HG02970 (cell line): ENCODE results near the gene DLG2.

Experiments used
- ATAC-seq: cut with Tn5 transposase; IDR thresholded peaks from one replicate; pipeline ENCODE4 v1.9.1; 2021; ENCODE audit warnings: mild to moderate bottlenecking, moderate library complexity, moderate number of reproducible peaks; ENCODE audit not compliant: unreplicated experiment, low FRiP score

DLG2 gene

GRCh38 chr11:84634309-84634708 lies 992.8 kb downstream of the DLG2 start:
- ATAC-seq = no peak

GRCh38 chr11:84628871-84629620 lies 998.1 kb downstream of the DLG2 start:
- ATAC-seq = no peak

DNA sequence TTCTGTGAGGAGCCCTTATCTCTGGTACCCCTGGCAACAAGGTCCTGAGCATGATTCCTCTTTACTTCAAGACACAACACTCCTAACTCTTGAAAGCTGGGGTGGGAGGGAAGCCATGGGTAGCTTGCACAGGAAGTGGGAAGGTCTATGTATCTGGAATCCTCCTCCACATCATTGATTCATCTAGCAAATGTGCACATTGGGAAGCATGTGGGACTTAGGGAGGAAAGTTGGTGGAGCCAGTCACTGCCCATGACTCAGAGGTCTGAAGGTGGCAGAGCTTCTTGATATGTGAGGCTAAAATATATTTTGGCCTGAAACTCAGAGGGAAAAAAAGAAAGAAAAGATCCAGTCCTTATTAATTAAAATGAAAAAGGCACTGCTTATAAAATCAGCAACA lies 1000.9 kb downstream of the DLG2 start:
- ATAC-seq = no peak

GRCh38 chr11:84612645-84613044 lies 1014.5 kb downstream of the DLG2 start:
- no peak for ATAC-seq

GRCh38 chr11:84608837-84609196 lies 1018.3 kb downstream of the DLG2 start:
- no peak for ATAC-seq

- ATAC-seq = no peak
These were observed 1018.9 kb downstream of the DLG2 start for GRCh38 chr11:84607975-84608836.

DNA sequence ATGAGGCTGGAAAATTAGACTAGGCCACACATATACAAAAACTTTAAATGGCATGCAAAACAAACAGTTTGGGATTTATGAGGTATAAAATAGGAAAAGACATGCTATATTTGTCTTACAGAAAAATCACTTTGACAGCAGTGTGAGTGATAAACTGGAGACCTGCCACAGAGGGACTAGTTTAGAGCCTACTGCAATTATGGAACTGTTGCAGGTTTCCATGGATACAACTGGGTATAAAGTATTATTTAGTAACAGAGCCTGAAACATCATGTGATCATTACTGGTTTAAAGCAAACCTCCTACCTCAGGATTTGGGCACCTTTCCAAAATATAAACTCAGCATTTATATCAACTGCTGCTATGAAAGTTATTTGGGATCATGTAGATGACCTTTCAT lies 1032.5 kb downstream of the DLG2 start:
- no peak for ATAC-seq

DNA sequence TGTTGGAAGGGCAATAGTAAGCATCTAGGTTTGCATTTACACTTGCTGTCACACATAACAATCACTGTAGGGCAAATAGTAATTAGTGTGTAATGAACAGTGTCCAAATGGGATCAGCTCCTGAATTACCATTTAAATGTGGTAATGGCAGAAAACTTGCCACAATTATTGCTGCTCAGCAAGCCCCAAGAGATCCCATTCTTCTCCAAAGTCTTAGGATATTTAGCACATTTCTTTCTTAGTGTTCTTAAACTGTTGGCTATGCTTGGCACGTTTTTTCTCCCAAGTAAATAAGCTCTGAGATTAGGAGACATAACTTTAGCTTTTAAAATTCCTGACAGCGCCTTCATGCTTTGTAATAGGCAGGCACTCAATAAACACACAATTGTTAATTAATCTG lies 1037.0 kb downstream of the DLG2 start:
- no peak for ATAC-seq

- no peak for ATAC-seq
These were observed 1038.9 kb downstream of the DLG2 start for GRCh38 chr11:84588131-84588829.

GRCh38 chr11:84583106-84583505 lies 1044.0 kb downstream of the DLG2 start:
- ATAC-seq = no peak

GRCh38 chr11:84581083-84581482 lies 1046.1 kb downstream of the DLG2 start:
- no peak for ATAC-seq

GRCh38 chr11:84580428-84580827 lies 1046.7 kb downstream of the DLG2 start:
- ATAC-seq = no peak

DNA sequence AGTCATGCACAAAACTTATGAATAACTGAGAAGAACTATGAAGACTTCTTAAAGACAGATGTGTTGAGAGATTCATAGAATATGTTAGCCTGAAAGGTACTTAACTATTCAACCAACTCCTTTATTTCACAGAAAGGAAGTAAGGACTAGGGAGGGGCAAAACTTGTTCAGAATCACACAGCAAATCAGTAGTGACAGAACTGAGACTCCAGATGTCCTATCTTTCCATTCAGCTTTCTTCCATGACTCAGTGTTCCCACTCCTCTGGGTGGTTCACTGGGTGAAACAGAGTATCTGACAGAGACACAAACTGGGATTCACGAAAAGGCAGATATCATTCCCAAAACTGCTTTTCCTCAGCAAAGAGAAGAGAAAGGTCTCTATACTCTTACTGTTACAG lies 1053.3 kb downstream of the DLG2 start:
- ATAC-seq = no peak

DNA sequence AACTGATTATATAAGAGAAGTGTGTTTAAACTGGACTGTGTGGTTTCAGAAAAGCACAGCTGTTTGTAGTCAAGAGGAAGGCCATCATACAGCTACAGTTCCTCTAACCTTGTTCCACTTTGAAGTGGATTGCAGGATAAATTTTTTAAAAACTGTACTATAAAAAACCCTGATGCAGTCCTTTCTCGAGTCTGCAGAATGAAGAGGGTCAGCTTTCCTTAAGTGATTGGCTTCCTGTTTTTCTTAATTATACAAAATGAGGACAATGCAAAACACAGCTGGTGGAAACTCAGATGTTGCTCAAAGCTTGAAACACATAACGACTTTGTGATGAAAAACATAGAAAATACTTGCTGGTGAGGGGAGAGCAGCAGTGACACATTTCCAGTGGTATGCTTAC lies 1060.5 kb downstream of the DLG2 start:
- no peak for ATAC-seq

- no peak for ATAC-seq
These were observed 1062.3 kb downstream of the DLG2 start for GRCh38 chr11:84564867-84565184.

GRCh38 chr11:84564180-84564866 lies 1062.8 kb downstream of the DLG2 start:
- peak; percentile 83 for ATAC-seq

DNA sequence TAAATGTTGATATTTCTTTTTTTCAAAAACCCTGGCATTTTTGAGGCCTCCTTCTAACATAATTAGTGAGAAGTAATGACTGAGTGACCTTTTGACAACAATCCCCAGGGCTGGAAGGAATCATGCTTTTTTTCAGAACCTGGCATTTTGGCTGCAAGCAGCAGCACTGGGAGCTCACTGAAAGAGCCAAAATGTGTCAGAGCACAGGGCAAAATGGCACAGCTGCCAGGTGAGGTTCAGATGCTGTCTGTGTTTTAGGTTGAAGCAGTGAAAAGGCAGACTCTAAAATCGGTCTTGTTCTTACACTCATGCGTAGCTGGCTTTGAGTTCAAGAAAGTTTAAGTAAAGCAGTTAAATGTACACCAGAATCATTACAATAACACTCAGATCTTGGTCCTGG lies 1063.8 kb downstream of the DLG2 start:
- ATAC-seq = no peak

DNA sequence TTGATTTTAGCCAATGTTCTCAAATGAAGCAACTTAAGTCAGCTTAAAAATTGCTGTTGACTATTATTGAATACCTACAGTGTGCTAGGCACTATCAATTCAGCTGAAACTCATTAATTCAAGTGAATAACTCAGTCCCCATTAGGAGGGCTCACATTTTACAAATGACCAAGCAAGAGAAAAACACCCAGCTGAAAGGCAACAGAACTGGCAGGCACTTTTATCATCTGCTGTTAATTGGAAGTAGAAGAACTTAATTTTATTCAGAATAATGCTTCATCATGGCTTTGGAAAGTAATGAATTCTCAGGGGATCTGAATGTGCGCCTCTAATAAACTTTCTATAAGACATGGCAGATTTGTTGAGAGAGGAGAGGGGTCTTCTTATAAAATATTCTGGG lies 1066.9 kb downstream of the DLG2 start:
- ATAC-seq = no peak

GRCh38 chr11:84558085-84558905 lies 1068.8 kb downstream of the DLG2 start:
- peak; percentile 78 for ATAC-seq

- ATAC-seq = no peak
These were observed 1074.4 kb downstream of the DLG2 start for GRCh38 chr11:84552791-84553190.
